ENCODE measurements around the gene NFATC1.

- TF ChIP-seq CTCF (IDR thresholded peaks at IDR 0.05): no peak
- TF ChIP-seq POLR2AphosphoS5 (IDR thresholded peaks at IDR 0.05): no peak
- no peak for TF ChIP-seq POLR2A (IDR thresholded peaks at IDR 0.05)
- no peak for TF ChIP-seq EP300 (IDR thresholded peaks at IDR 0.05; ENCODE audit: low read depth)
Observed at GRCh38 chr18:79367480-79367879, 28.2 kb upstream of the NFATC1 start.

All from transverse colon (tissue), 4 donors.